GM23338 (cell line): ENCODE data around the gene GNPTG. TPM values are rescaled to one million over a fixed set of nuclear protein-coding genes. Genes with fewer than 3 reads are reported as not detected.

Experiments
- ATAC-seq: fragments of 200-7000 bp; cut with Tn5 transposase; 3 replicates; pipeline ENCODE4 v1.9.1; 2020
- DNase-seq: peaks from one replicate; pipeline ENCODE4 v3.0.0-alpha.2; 2015; ENCODE audit warnings: low spot score
- H2AFZ ChIP-seq: fragments of 200-600 bp; sonication (generic); 2 replicates; pipeline ENCODE4 v1.8.0; 2016; ENCODE audit warnings: antibody characterized with exemption, mild to moderate bottlenecking, moderate library complexity
- H3F3A ChIP-seq: fragments of 200-600 bp; sonication (generic); replicated peaks from 2 replicates; pipeline ENCODE4 v1.8.0; 2017; ENCODE audit warnings: antibody characterized with exemption, mixed run types, low read depth
- H3K27ac ChIP-seq: fragments of 200-600 bp; sonication (generic); 2 replicates; pipeline ENCODE4 v1.6.1; 2016; ENCODE audit warnings: low read depth
- H3K27me3 ChIP-seq: fragments of 200-600 bp; sonication (generic); 2 replicates; pipeline ENCODE4 v1.8.0; 2016; ENCODE audit warnings: mild to moderate bottlenecking, mixed run types, moderate library complexity; ENCODE audit not compliant: insufficient read depth
- H3K36me3 ChIP-seq: fragments of 200-600 bp; sonication (generic); 2 replicates; pipeline ENCODE4 v1.8.0; 2016; ENCODE audit warnings: mild to moderate bottlenecking; ENCODE audit not compliant: insufficient read depth
- H3K4me1 ChIP-seq: fragments of 200-600 bp; sonication (generic); 2 replicates; pipeline ENCODE4 v1.8.0; 2016; ENCODE audit warnings: mild to moderate bottlenecking, moderate library complexity; ENCODE audit not compliant: insufficient read depth
- H3K4me2 ChIP-seq: fragments of 200-600 bp; sonication (generic); 2 replicates; pipeline ENCODE4 v1.7.1; 2017; ENCODE audit warnings: mixed run types
- H3K4me3 ChIP-seq: fragments of 200-600 bp; sonication (generic); 2 replicates; pipeline ENCODE4 v1.6.1; 2016; ENCODE audit warnings: mixed run types
- H3K79me2 ChIP-seq: fragments of 200-600 bp; sonication (generic); replicated peaks from 2 replicates; pipeline ENCODE4 v1.8.0; 2017; ENCODE audit warnings: mild to moderate bottlenecking; ENCODE audit not compliant: insufficient read depth
- H3K9me2 ChIP-seq: fragments of 200-600 bp; sonication (generic); 2 replicates; pipeline ENCODE4 v1.8.0; 2017; ENCODE audit not compliant: insufficient read depth
- H4K20me1 ChIP-seq: fragments of 200-600 bp; sonication (generic); replicated peaks from 2 replicates; pipeline ENCODE4 v1.8.0; 2017; ENCODE audit warnings: mild to moderate bottlenecking; ENCODE audit not compliant: insufficient read depth
- H3K27ac Mint-ChIP-seq: 2 replicates; pipeline ENCODE4 v1.8.0; 2020; ENCODE audit warnings: inconsistent platforms, mild to moderate bottlenecking, moderate library complexity, mixed read lengths
- H3K27me3 Mint-ChIP-seq: 3 replicates; pipeline ENCODE4 v1.8.0; 2022; ENCODE audit warnings: low read depth, mild to moderate bottlenecking, moderate library complexity, mixed read lengths, inconsistent platforms; ENCODE audit not compliant: insufficient read depth, poor library complexity
- H3K36me3 Mint-ChIP-seq: 3 replicates; pipeline ENCODE4 v1.8.0; 2021; ENCODE audit warnings: low read depth, mild to moderate bottlenecking, inconsistent platforms, moderate library complexity, mixed read lengths
- H3K4me1 Mint-ChIP-seq: 3 replicates; pipeline ENCODE4 v1.8.0; 2020; ENCODE audit warnings: mild to moderate bottlenecking, inconsistent platforms, mixed read lengths
- H3K4me3 Mint-ChIP-seq: 3 replicates; pipeline ENCODE4 v1.8.0; 2021; ENCODE audit warnings: moderate library complexity, mild to moderate bottlenecking, inconsistent platforms, mixed read lengths
- H3K9me3 Mint-ChIP-seq: 3 replicates; pipeline ENCODE4 v1.8.0; 2020; ENCODE audit warnings: moderate library complexity, mild to moderate bottlenecking, inconsistent platforms, mixed read lengths
- CREB1 ChIP-seq: fragments of 250-450 bp; sonication (Bioruptor Pico); IDR thresholded peaks from 2 replicates; pipeline ENCODE4 v1.5.0; 2020; ENCODE audit warnings: low read depth, mild to moderate bottlenecking, moderate library complexity
- CTCF ChIP-seq, 2 experiments: fragments of 200-600 bp in 1 of 2; sonication (generic) in 1 of 2; conservative IDR thresholded peaks; 2 replicates each; pipeline versions ENCODE4 v1.5.1 to v1.6.1; 2016 to 2017; ENCODE audit warnings: antibody characterized with exemption in 2 of 2, low read depth in 2 of 2, mild to moderate bottlenecking in 2 of 2, moderate library complexity in 1 of 2
- ETS1 ChIP-seq: IDR thresholded peaks from 2 replicates; pipeline ENCODE4 v1.6.1; 2016; ENCODE audit warnings: antibody characterized with exemption
- EZH2 ChIP-seq: fragments of 200-600 bp; sonication (generic); IDR thresholded peaks from one replicate; pipeline ENCODE4 v1.8.0; 2017; ENCODE audit warnings: antibody characterized with exemption, mild to moderate bottlenecking, low read depth; ENCODE audit not compliant: unreplicated experiment
- JUNB ChIP-seq: IDR thresholded peaks from one replicate; pipeline ENCODE4 v1.6.1; 2016; ENCODE audit warnings: antibody characterized with exemption; ENCODE audit not compliant: unreplicated experiment
- NANOG ChIP-seq: IDR thresholded peaks from 2 replicates; pipeline ENCODE4 v1.6.1; 2016; ENCODE audit warnings: antibody characterized with exemption, borderline replicate concordance
- POLR2AphosphoS5 ChIP-seq: IDR thresholded peaks from 2 replicates; pipeline ENCODE4 v1.6.1; 2016; ENCODE audit warnings: antibody characterized with exemption, low read depth
- REST ChIP-seq: IDR thresholded peaks from one replicate; pipeline ENCODE4 v1.6.1; 2018; ENCODE audit warnings: antibody characterized with exemption; ENCODE audit not compliant: unreplicated experiment
- STAT1 ChIP-seq: IDR thresholded peaks from one replicate; pipeline ENCODE4 v1.6.1; 2016; ENCODE audit warnings: antibody characterized with exemption; ENCODE audit not compliant: unreplicated experiment
- ZNF114 ChIP-seq: fragments of 250-450 bp; sonication (Bioruptor Pico); IDR thresholded peaks from 2 replicates; pipeline ENCODE4 v1.5.0; 2020; ENCODE audit warnings: mild to moderate bottlenecking, moderate library complexity
- ZNF331 ChIP-seq: fragments of 250-450 bp; sonication (Bioruptor Pico); IDR thresholded peaks from 2 replicates; pipeline ENCODE4 v1.5.0; 2020; ENCODE audit warnings: low read depth, mild to moderate bottlenecking, moderate library complexity
- ZNF462 ChIP-seq: fragments of 250-450 bp; sonication (Bioruptor Pico); IDR thresholded peaks from 2 replicates; pipeline ENCODE4 v1.5.0; 2020; ENCODE audit warnings: mild to moderate bottlenecking, moderate library complexity
- polyA plus RNA-seq: library from polyadenylated mRNA; unstranded; fragments of >200 nt; fragmentation: Nextera tagmentation; extraction: Ambion mirVana; gene quantifications from 2 replicates; pipeline ENCODE4 v1.2.1, GENCODE V29; 2016
- total RNA-seq: library from RNA; depleted of rRNA; stranded (reverse); fragments of >200 nt; shearing (Covaris generic); gene quantifications from 2 replicates; pipeline ENCODE4 v1.2.3, GENCODE V29; 2014

The GNPTG gene
- total and polyA plus RNA-seq, 2 experiments from 2014 or later = 23.3 to 41.0 TPM

- Histone ChIP-seq H3K9me2 (no peaks in the 10 kb centered on the region), H3K27me3 (no peaks in the 10 kb centered on the region), H3K4me2 (no peak overlapping the region), H3K27ac (no peak overlapping the region), H3F3A (no peaks in the 10 kb centered on the region), H3K4me3 (no peak overlapping the region), H3K36me3 (no peaks in the 10 kb centered on the region), H3K4me1 (no peaks in the 10 kb centered on the region), H4K20me1 (no peaks in the 10 kb centered on the region; the same call in 1 of the 2 replicates), H3K79me2 (no peaks in the 10 kb centered on the region), H2AFZ (no peak overlapping the region)
- Mint-ChIP-seq H3K9me3 (no peaks in the 10 kb centered on the region), H3K4me3 (no peak overlapping the region), H3K4me1 (no peaks in the 10 kb centered on the region), H3K27ac (no peak overlapping the region), H3K36me3 (no peaks in the 10 kb centered on the region), H3K27me3 (peaks cover 3% of the 10 kb centered on the region)
- ATAC-seq = no peak
- TF ChIP-seq ZNF462 (CRISPR knock-in tag) = no peak
- TF ChIP-seq ETS1 = no peak
- TF ChIP-seq ZNF331 (CRISPR knock-in tag) = no peak
- no peak for TF ChIP-seq ZNF114 (CRISPR knock-in tag)
- no peak for TF ChIP-seq CREB1 (CRISPR knock-in tag)
- TF ChIP-seq STAT1 = no peak
- no peak for TF ChIP-seq POLR2AphosphoS5
- TF ChIP-seq REST = no peak
- no peak for TF ChIP-seq CTCF (conservative IDR thresholded peaks at IDR 0.05; ENCODE audit: low read depth in 2 of 2)
- TF ChIP-seq NANOG = no peak
- TF ChIP-seq JUNB = no peak
- no peak for TF ChIP-seq EZH2
- no peak for DNase-seq
Observed at GRCh38 chr16:1390239-1390779, 38.6 kb downstream of the GNPTG start.
